Trophoblast cell (in vitro differentiated cells and primary cell): ENCODE results near the gene RIN2.
A peak's percentile ranks its signal among the peaks of the same experiment; 100 is the strongest.

Experiments used
- DNase-seq, 2 donors: peaks; one replicate each; pipeline ENCODE4 v3.0.0-alpha.2; 2016
- H2AFZ ChIP-seq: 2 replicates; pipeline ENCODE4 v1.6.1; 2013; ENCODE audit warnings: low read length, moderate library complexity, mild to moderate bottlenecking; ENCODE audit not compliant: insufficient read depth, poor library complexity
- H2AK5ac ChIP-seq: 2 replicates; pipeline ENCODE4 v1.6.1; 2013; ENCODE audit warnings: mild to moderate bottlenecking, low read length
- H2BK120ac ChIP-seq: 2 replicates; pipeline ENCODE4 v1.6.1; 2013; ENCODE audit warnings: low read length, mild to moderate bottlenecking, moderate library complexity; ENCODE audit not compliant: insufficient read depth, poor library complexity
- H2BK12ac ChIP-seq: 2 replicates; pipeline ENCODE4 v1.6.1; 2013; ENCODE audit warnings: mild to moderate bottlenecking, low read length, moderate library complexity
- H2BK5ac ChIP-seq: 2 replicates; pipeline ENCODE4 v1.6.1; 2013; ENCODE audit warnings: low read length, low read depth, moderate library complexity, mild to moderate bottlenecking; ENCODE audit not compliant: poor library complexity
- H3K14ac ChIP-seq: 2 replicates; pipeline ENCODE4 v1.6.1; 2013; ENCODE audit warnings: mild to moderate bottlenecking, low read length
- H3K18ac ChIP-seq: 2 replicates; pipeline ENCODE4 v1.6.1; 2013; ENCODE audit warnings: mild to moderate bottlenecking, low read length
- H3K23ac ChIP-seq: 2 replicates; pipeline ENCODE4 v1.6.1; 2013; ENCODE audit warnings: low read length
- H3K27ac ChIP-seq: 2 replicates; pipeline ENCODE4 v1.5.1; 2013; ENCODE audit warnings: low read depth, mild to moderate bottlenecking, inconsistent platforms, low read length, moderate library complexity
- H3K27me3 ChIP-seq: 2 replicates; pipeline ENCODE4 v1.6.1; 2013; ENCODE audit warnings: inconsistent platforms, mild to moderate bottlenecking, low read length, moderate library complexity; ENCODE audit not compliant: insufficient read depth
- H3K36me3 ChIP-seq, 2 experiments: 1 replicate in 1 of 2; 2 replicates in 1 of 2; pipeline ENCODE4 v1.6.1; 2013; ENCODE audit warnings: low read length in 2 of 2, mild to moderate bottlenecking in 2 of 2, moderate library complexity in 1 of 2; ENCODE audit not compliant: insufficient read depth in 2 of 2, control insufficient read depth in 1 of 2
- H3K4ac ChIP-seq: 2 replicates; pipeline ENCODE4 v1.6.1; 2013; ENCODE audit warnings: low read depth, mild to moderate bottlenecking, low read length, moderate library complexity
- H3K4me1 ChIP-seq, 2 experiments: 1 replicate in 1 of 2; 2 replicates in 1 of 2; pipeline ENCODE4 v1.6.1; 2013; ENCODE audit warnings: low read length in 2 of 2, mild to moderate bottlenecking in 2 of 2, moderate library complexity in 1 of 2; ENCODE audit not compliant: insufficient read depth in 2 of 2, control insufficient read depth in 1 of 2
- H3K4me2 ChIP-seq: 2 replicates; pipeline ENCODE4 v1.6.1; 2013; ENCODE audit warnings: inconsistent platforms, mild to moderate bottlenecking, low read length, moderate library complexity
- H3K4me3 ChIP-seq: 2 replicates; pipeline ENCODE4 v1.5.1; 2013; ENCODE audit warnings: mild to moderate bottlenecking, low read depth, low read length, inconsistent platforms
- H3K79me1 ChIP-seq: one replicate; pipeline ENCODE4 v1.6.1; 2013; ENCODE audit warnings: low read length
- H3K79me2 ChIP-seq: 2 replicates; pipeline ENCODE4 v1.6.1; 2013; ENCODE audit warnings: low read length, mild to moderate bottlenecking; ENCODE audit not compliant: control insufficient read depth, insufficient read depth, poor library complexity
- H3K9ac ChIP-seq: 2 replicates; pipeline ENCODE4 v1.6.1; 2013; ENCODE audit warnings: mild to moderate bottlenecking, low read length
- H3K9me3 ChIP-seq: 2 replicates; pipeline ENCODE4 v1.6.1; 2013; ENCODE audit warnings: low read depth, mild to moderate bottlenecking, control low read depth, inconsistent platforms, low read length; ENCODE audit not compliant: insufficient read depth
- H4K12ac ChIP-seq: 2 replicates; pipeline ENCODE4 v1.6.1; 2013; ENCODE audit warnings: low read depth, mild to moderate bottlenecking, low read length, moderate library complexity
- H4K8ac ChIP-seq: 2 replicates; pipeline ENCODE4 v1.6.1; 2013; ENCODE audit warnings: low read depth, mild to moderate bottlenecking, low read length, moderate library complexity
- H4K91ac ChIP-seq: one replicate; pipeline ENCODE4 v1.6.1; 2013; ENCODE audit warnings: low read depth, mild to moderate bottlenecking, low read length, moderate library complexity
- WGBS: extraction: QIAGEN DNeasy Blood & Tissue Kit; methylation state at CpG from one replicate; pipeline ENCODE4 v1.1.7; 2013; ENCODE audit warnings: missing lambda C conversion rate; ENCODE audit not compliant: insufficient read length, insufficient coverage; ENCODE audit errors: extremely low coverage; 5-methylcytosine and 5-hydroxymethylcytosine counted together

The RIN2 gene

DNA sequence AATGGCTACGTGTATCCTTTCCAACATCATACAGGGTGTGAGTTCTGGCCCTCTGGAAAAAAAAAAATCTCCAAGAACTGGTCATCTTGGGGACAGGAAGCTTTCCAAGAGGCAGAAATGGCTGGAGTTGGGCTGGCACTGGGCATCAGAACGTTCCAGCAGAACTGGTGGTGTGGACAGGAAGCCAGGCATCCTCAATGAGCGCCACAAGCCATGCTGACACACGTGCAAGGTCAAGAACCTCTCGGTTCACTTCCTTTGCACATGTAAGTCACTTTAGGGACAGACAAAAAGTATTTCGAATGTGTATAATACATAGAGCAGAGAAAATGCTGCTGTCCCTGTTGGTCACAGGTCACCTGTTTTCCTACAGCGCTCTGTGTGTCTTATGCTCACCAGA is 27.4 kb upstream of the RIN2 start:
- Histone ChIP-seq H2BK120ac (no peak overlapping the region), H3K79me2 (no peaks in the 10 kb centered on the region), H2BK5ac (no peak overlapping the region), H3K27ac (no peak overlapping the region), H3K9ac (no peak overlapping the region), H2BK12ac (no peak overlapping the region), H3K14ac (no peak overlapping the region), H3K36me3 (no peaks in the 10 kb centered on the region), H3K4me1 (peaks cover 0 to 3% of the 10 kb centered on the region in 2 experiments), H4K91ac (no peak overlapping the region), H3K4ac (no peak overlapping the region), H3K18ac (no peak overlapping the region), H2AK5ac (no peak overlapping the region), H3K9me3 (no peaks in the 10 kb centered on the region), H4K12ac (no peak overlapping the region), H3K27me3 (no peaks in the 10 kb centered on the region), H3K79me1 (peaks cover 1% of the 10 kb centered on the region), H2AFZ (no peak overlapping the region), H3K4me3 (no peak overlapping the region), H3K23ac (no peak overlapping the region), H3K4me2 (no peak overlapping the region), H4K8ac (no peak overlapping the region)
- no peak for DNase-seq
- no CpG with 5 or more reads among the region's 7 CpGs for WGBS

DNA sequence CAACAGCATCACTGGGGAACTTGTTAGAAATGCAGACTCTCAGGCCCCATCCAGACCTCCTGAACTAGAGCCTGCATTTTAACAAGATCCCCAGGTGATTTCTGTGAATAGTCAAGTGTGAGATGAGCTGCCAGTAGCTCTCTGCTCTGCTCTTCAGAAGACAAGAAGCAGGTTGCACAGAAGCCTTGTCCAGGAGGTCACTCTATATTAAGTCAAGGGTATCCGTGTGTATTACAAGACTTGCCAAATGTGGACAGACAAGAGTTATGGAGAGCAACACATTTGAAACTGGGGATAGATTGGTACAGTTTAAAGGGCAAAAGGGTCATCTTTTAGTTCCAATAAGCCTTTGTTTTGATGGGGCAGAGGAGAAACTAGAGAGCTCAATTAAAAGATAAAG is 23.2 kb upstream of the RIN2 start:
- Histone ChIP-seq H4K12ac (no peak overlapping the region), H3K18ac (no peak overlapping the region), H3K4me2 (no peak overlapping the region), H3K36me3 (no peaks in the 10 kb centered on the region), H2BK12ac (no peak overlapping the region), H3K9ac (no peak overlapping the region), H2AFZ (no peak overlapping the region), H3K27ac (no peak overlapping the region), H4K8ac (no peak overlapping the region), H3K23ac (no peak overlapping the region), H2BK5ac (no peak overlapping the region), H3K4me1 (peaks cover 0 to 3% of the 10 kb centered on the region in 2 experiments), H2BK120ac (no peak overlapping the region), H3K14ac (no peak overlapping the region), H3K9me3 (no peaks in the 10 kb centered on the region), H3K79me2 (no peaks in the 10 kb centered on the region), H3K4ac (no peak overlapping the region), H3K4me3 (no peak overlapping the region), H4K91ac (no peak overlapping the region), H3K27me3 (no peaks in the 10 kb centered on the region), H3K79me1 (peaks cover 1% of the 10 kb centered on the region), H2AK5ac (no peak overlapping the region)
- no CpG with 5 or more reads among the region's 1 CpG for WGBS
- no peak for DNase-seq

DNA sequence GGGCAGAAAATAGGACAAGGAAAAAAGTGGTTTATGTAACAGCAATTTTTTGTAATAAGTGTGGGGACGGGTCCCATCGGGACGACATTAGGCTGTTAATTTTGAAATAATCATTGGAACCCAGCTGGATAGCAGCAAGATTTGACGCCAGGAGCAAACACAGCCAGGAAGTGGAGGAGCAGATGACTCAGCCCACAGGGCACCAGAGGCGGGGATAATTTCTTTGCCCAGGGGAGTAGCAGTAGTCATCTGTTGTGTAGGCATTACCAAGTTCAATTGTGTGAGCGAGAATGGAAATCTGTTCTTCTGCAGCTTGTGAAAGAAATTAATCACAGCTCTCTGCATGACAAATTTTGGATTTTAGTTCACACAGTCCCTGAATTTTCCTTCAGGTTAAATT is 22.6 kb upstream of the RIN2 start:
- Histone ChIP-seq H2BK12ac (no peak overlapping the region), H3K79me2 (no peaks in the 10 kb centered on the region), H3K9ac (no peak overlapping the region), H3K23ac (no peak overlapping the region), H3K4me2 (no peak overlapping the region), H4K12ac (no peak overlapping the region), H2AK5ac (no peak overlapping the region), H3K18ac (no peak overlapping the region), H4K8ac (no peak overlapping the region), H4K91ac (no peak overlapping the region), H3K4ac (no peak overlapping the region), H3K4me3 (no peak overlapping the region), H3K14ac (no peak overlapping the region), H3K79me1 (peaks cover 1% of the 10 kb centered on the region), H3K9me3 (no peaks in the 10 kb centered on the region), H2BK5ac (no peak overlapping the region), H3K36me3 (no peaks in the 10 kb centered on the region), H3K4me1 (peaks cover 0 to 3% of the 10 kb centered on the region in 2 experiments), H3K27ac (no peak overlapping the region), H2AFZ (no peak overlapping the region), H2BK120ac (peak overlapping the region; percentile 6), H3K27me3 (no peaks in the 10 kb centered on the region)
- peak; percentile 51 to 62 for DNase-seq
- WGBS = no CpG with 5 or more reads among the region's 6 CpGs

DNA sequence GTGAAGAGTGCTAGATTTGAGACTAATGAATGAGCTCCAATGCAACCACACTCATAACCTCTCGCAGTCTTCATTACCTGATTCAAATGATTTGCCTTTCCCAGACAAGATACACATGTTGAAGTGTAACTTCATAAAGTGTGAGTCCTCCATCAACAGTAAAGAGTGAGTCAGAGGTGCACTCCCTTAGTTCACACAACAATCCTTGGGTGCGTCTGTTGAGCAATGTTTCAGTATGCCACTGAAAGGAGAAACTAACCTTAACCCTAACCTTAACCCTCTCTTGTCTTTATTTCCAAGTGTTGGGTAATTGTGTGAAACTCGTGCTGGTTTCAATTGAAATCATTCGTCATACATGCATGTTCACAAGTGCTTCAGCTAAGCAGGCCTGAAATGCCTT is 21.0 kb upstream of the RIN2 start:
- Histone ChIP-seq H2BK120ac (no peak overlapping the region), H3K18ac (no peak overlapping the region), H2AK5ac (no peak overlapping the region), H3K27ac (no peak overlapping the region), H4K12ac (no peak overlapping the region), H3K9ac (no peak overlapping the region), H2AFZ (no peak overlapping the region), H4K8ac (no peak overlapping the region), H3K14ac (no peak overlapping the region), H3K4me3 (no peak overlapping the region), H3K4ac (no peak overlapping the region), H3K4me2 (no peak overlapping the region), H3K27me3 (no peaks in the 10 kb centered on the region), H4K91ac (no peak overlapping the region), H3K36me3 (no peaks in the 10 kb centered on the region), H2BK12ac (no peak overlapping the region), H3K79me2 (no peaks in the 10 kb centered on the region), H3K9me3 (no peaks in the 10 kb centered on the region), H2BK5ac (no peak overlapping the region), H3K79me1 (peaks cover 1% of the 10 kb centered on the region), H3K4me1 (peaks cover 0 to 3% of the 10 kb centered on the region in 2 experiments), H3K23ac (no peak overlapping the region)
- DNase-seq = peak in 1 of 2 donors; percentile 28
- WGBS = no CpG with 5 or more reads among the region's 4 CpGs
